H9 (cell line): ENCODE data around the gene KIR2DL4. TPM values are rescaled to one million over a fixed set of nuclear protein-coding genes. Genes with fewer than 3 reads are reported as not detected.

Experiments used
- DNase-seq: peaks from one replicate; pipeline ENCODE4 v3.0.0-alpha.2; 2017
- H2AFZ ChIP-seq: one replicate; pipeline ENCODE4 v1.6.1; 2013; ENCODE audit warnings: mild to moderate bottlenecking, low read length, control low read depth, moderate library complexity
- H2AK5ac ChIP-seq: 2 replicates; pipeline ENCODE4 v1.6.1; 2013; ENCODE audit warnings: low read length, control low read depth, mixed read lengths; ENCODE audit not compliant: insufficient read length
- H2BK120ac ChIP-seq: one replicate; pipeline ENCODE4 v1.6.1; 2013; ENCODE audit warnings: low read depth, mild to moderate bottlenecking, low read length, control low read depth, inconsistent platforms; ENCODE audit not compliant: poor library complexity, severe bottlenecking
- H2BK12ac ChIP-seq: 2 replicates; pipeline ENCODE4 v1.6.1; 2013; ENCODE audit warnings: low read length, control low read depth, mixed read lengths, low read depth; ENCODE audit not compliant: insufficient read length
- H2BK15ac ChIP-seq: 2 replicates; pipeline ENCODE4 v1.6.1; 2013; ENCODE audit warnings: low read depth, low read length, control low read depth
- H2BK20ac ChIP-seq: one replicate; pipeline ENCODE4 v1.6.1; 2013; ENCODE audit warnings: low read depth, mild to moderate bottlenecking, low read length, control low read depth, inconsistent platforms; ENCODE audit not compliant: poor library complexity, severe bottlenecking
- H2BK5ac ChIP-seq: 2 replicates; pipeline ENCODE4 v1.6.1; 2013; ENCODE audit warnings: low read length, control low read depth, mixed read lengths; ENCODE audit not compliant: insufficient read length
- H3K14ac ChIP-seq: 2 replicates; pipeline ENCODE4 v1.6.1; 2013; ENCODE audit warnings: low read length, control low read depth; ENCODE audit not compliant: insufficient read depth
- H3K18ac ChIP-seq: 2 replicates; pipeline ENCODE4 v1.6.1; 2013; ENCODE audit warnings: low read depth, mild to moderate bottlenecking, mixed read lengths, low read length, control low read depth; ENCODE audit not compliant: insufficient read length
- H3K23ac ChIP-seq: 2 replicates; pipeline ENCODE4 v1.6.1; 2013; ENCODE audit warnings: low read length, control low read depth, mixed read lengths, low read depth; ENCODE audit not compliant: insufficient read length
- H3K23me2 ChIP-seq: 2 replicates; pipeline ENCODE4 v1.6.1; 2013; ENCODE audit warnings: low read depth, mild to moderate bottlenecking, mixed read lengths, low read length, control low read depth; ENCODE audit not compliant: insufficient read length, poor library complexity, severe bottlenecking
- H3K27ac ChIP-seq: 2 replicates; pipeline ENCODE4 v1.5.1; 2013; ENCODE audit warnings: low read length, control low read depth, mixed read lengths, low read depth; ENCODE audit not compliant: insufficient read length
- H3K27me3 ChIP-seq: 2 replicates; pipeline ENCODE4 v1.6.1; 2013; ENCODE audit warnings: low read length, control low read depth, inconsistent platforms; ENCODE audit not compliant: insufficient read depth
- H3K4ac ChIP-seq: 2 replicates; pipeline ENCODE4 v1.6.1; 2013; ENCODE audit warnings: low read depth, mild to moderate bottlenecking, control low read depth, inconsistent platforms, low read length, moderate library complexity
- H3K4me1 ChIP-seq: 2 replicates; pipeline ENCODE4 v1.6.1; 2013; ENCODE audit warnings: low read length, control low read depth, inconsistent platforms; ENCODE audit not compliant: insufficient read depth
- H3K4me2 ChIP-seq: 2 replicates; pipeline ENCODE4 v1.6.1; 2013; ENCODE audit warnings: low read length, control low read depth, mixed read lengths; ENCODE audit not compliant: insufficient read length, insufficient read depth
- H3K56ac ChIP-seq: 2 replicates; pipeline ENCODE4 v1.6.1; 2013; ENCODE audit warnings: low read depth, mild to moderate bottlenecking, mixed read lengths, low read length, control low read depth; ENCODE audit not compliant: insufficient read length
- H3K79me1 ChIP-seq: 2 replicates; pipeline ENCODE4 v1.6.1; 2013; ENCODE audit warnings: low read depth, mild to moderate bottlenecking, moderate library complexity, low read length, control low read depth, inconsistent platforms; ENCODE audit not compliant: insufficient read depth, poor library complexity, severe bottlenecking
- H3K79me2 ChIP-seq: 2 replicates; pipeline ENCODE4 v1.6.1; 2013; ENCODE audit warnings: low read length, control low read depth, inconsistent platforms; ENCODE audit not compliant: insufficient read depth
- H3K9ac ChIP-seq: 2 replicates; pipeline ENCODE4 v1.6.1; 2013; ENCODE audit warnings: low read length, control low read depth, mixed read lengths; ENCODE audit not compliant: insufficient read length; ENCODE audit errors: extremely low read depth
- H3K9me3 ChIP-seq: one replicate; pipeline ENCODE4 v1.6.1; 2013; ENCODE audit warnings: low read depth, low read length, inconsistent platforms; ENCODE audit not compliant: control insufficient read depth
- H3T11ph ChIP-seq: one replicate; pipeline ENCODE4 v1.6.1; 2013; ENCODE audit warnings: mild to moderate bottlenecking, low read length, control low read depth, inconsistent platforms
- H4K20me1 ChIP-seq: one replicate; pipeline ENCODE4 v1.6.1; 2013; ENCODE audit not compliant: control insufficient read depth, insufficient read length, insufficient read depth
- H4K5ac ChIP-seq: 2 replicates; pipeline ENCODE4 v1.6.1; 2013; ENCODE audit warnings: low read depth, mild to moderate bottlenecking, mixed read lengths, low read length, control low read depth; ENCODE audit not compliant: insufficient read length
- H4K8ac ChIP-seq: replicated peaks from 2 replicates; pipeline ENCODE4 v1.6.1; 2013; ENCODE audit warnings: low read length, control low read depth, mixed read lengths, low read depth; ENCODE audit not compliant: insufficient read length
- H4K91ac ChIP-seq: 2 replicates; pipeline ENCODE4 v1.6.1; 2013; ENCODE audit warnings: low read depth, mild to moderate bottlenecking, moderate library complexity, mixed read lengths, low read length, control low read depth; ENCODE audit not compliant: insufficient read length
- H3K27ac Mint-ChIP-seq, 3 experiments: 2 replicates in 2 of 3; 3 replicates in 1 of 3; pipeline ENCODE4 v1.8.0; 2020 to 2021; ENCODE audit warnings: mixed read lengths in 3 of 3, mild to moderate bottlenecking in 1 of 3, moderate library complexity in 1 of 3
- H3K27me3 Mint-ChIP-seq: 2 replicates; pipeline ENCODE4 v1.8.0; 2021; ENCODE audit warnings: low read depth, mild to moderate bottlenecking, moderate library complexity, mixed read lengths
- H3K36me3 Mint-ChIP-seq, 3 experiments: 2 replicates in 2 of 3; 3 replicates in 1 of 3; pipeline ENCODE4 v1.8.0; 2020 to 2021; ENCODE audit warnings: low read depth in 3 of 3, mixed read lengths in 3 of 3; ENCODE audit not compliant: insufficient read depth in 1 of 3
- H3K4me1 Mint-ChIP-seq, 2 experiments: 2 replicates each; pipeline ENCODE4 v1.8.0; 2020; ENCODE audit warnings: mixed read lengths in 2 of 2
- H3K4me3 Mint-ChIP-seq, 2 experiments: 2 replicates in 1 of 2; 3 replicates in 1 of 2; pipeline ENCODE4 v1.8.0; 2020 to 2021; ENCODE audit warnings: mild to moderate bottlenecking in 2 of 2, mixed read lengths in 2 of 2, moderate library complexity in 1 of 2
- H3K9me3 Mint-ChIP-seq, 2 experiments: 2 replicates in 1 of 2; 3 replicates in 1 of 2; pipeline ENCODE4 v1.8.0; 2020; ENCODE audit warnings: mild to moderate bottlenecking in 2 of 2, mixed read lengths in 2 of 2, moderate library complexity in 1 of 2
- CTCF ChIP-seq: fragments of 200-600 bp; sonication (generic); conservative IDR thresholded peaks from 3 replicates; pipeline ENCODE4 v1.8.0; 2021; ENCODE audit warnings: antibody characterized with exemption, mild to moderate bottlenecking
- WGBS: extraction: QIAGEN DNeasy Blood & Tissue Kit; methylation state at CpG from one replicate; pipeline ENCODE4 v1.1.7; 2013; ENCODE audit warnings: missing lambda C conversion rate, low lambda C conversion rate, mixed read lengths; ENCODE audit not compliant: insufficient read length; ENCODE audit errors: extremely low coverage; 5-methylcytosine and 5-hydroxymethylcytosine counted together
- total RNA-seq: library from RNA; stranded (reverse); gene quantifications from 2 replicates; pipeline ENCODE4 v1.2.1, GENCODE V29; 2021

The KIR2DL4 gene
- total RNA-seq, 1 experiment from 2014 or later, result not detected

GRCh38 chr19:54790711-54791110 lies 12.7 kb upstream of the KIR2DL4 start:
- H3K4me3 Mint-ChIP-seq, result no peak overlapping the region
- no peak overlapping the region for H2BK12ac ChIP-seq
- no peak overlapping the region for H2BK5ac ChIP-seq
- H3K27me3 Mint-ChIP-seq, result peaks cover 5% of the 10 kb centered on the region
- no peak overlapping the region for H3K9ac ChIP-seq
- no peak overlapping the region for H3K27ac Mint-ChIP-seq
- H3K27me3 ChIP-seq, result no peaks in the 10 kb centered on the region
- no peaks in the 10 kb centered on the region for H4K20me1 ChIP-seq
- no CpG with 5 or more reads among the region's 5 CpGs for WGBS
- no peak overlapping the region for H3K27ac ChIP-seq
- no peak overlapping the region for H3K23ac ChIP-seq
- H3K56ac ChIP-seq, result no peak overlapping the region
- no peaks in the 10 kb centered on the region for H3K79me2 ChIP-seq
- H3K4ac ChIP-seq, result no peak overlapping the region
- H3K23me2 ChIP-seq, result no peaks in the 10 kb centered on the region
- H4K5ac ChIP-seq, result no peak overlapping the region
- no peak overlapping the region for H3K4me2 ChIP-seq
- no peak for TF ChIP-seq CTCF
- peaks cover 0 to 38% (median 11%) of the 10 kb centered on the region in 3 experiments; a peak in 6 of 7 replicates for H3K36me3 Mint-ChIP-seq
- H2BK120ac ChIP-seq, result no peak overlapping the region
- no peaks in the 10 kb centered on the region for H3K4me1 Mint-ChIP-seq
- H2AFZ ChIP-seq, result no peak overlapping the region
- H2BK15ac ChIP-seq, result no peak overlapping the region
- no peak overlapping the region for H3K18ac ChIP-seq
- H3T11ph ChIP-seq, result no peak overlapping the region
- no peak overlapping the region for H2BK20ac ChIP-seq
- H4K8ac ChIP-seq, result no peak overlapping the region
- H3K79me1 ChIP-seq, result no peaks in the 10 kb centered on the region
- H3K9me3 Mint-ChIP-seq, result peaks cover 46 to 62% of the 10 kb centered on the region in 2 experiments
- H2AK5ac ChIP-seq, result no peak overlapping the region
- no peak overlapping the region for H4K91ac ChIP-seq
- H3K4me1 ChIP-seq, result no peaks in the 10 kb centered on the region
- DNase-seq, result no peak
- no peak overlapping the region for H3K14ac ChIP-seq
- peaks cover 72% of the 10 kb centered on the region for H3K9me3 ChIP-seq
